Transverse colon (tissue), 4 donors: ENCODE measurements around the gene TMA7B. TPM values are rescaled to one million over a fixed set of nuclear protein-coding genes. Genes with fewer than 3 reads are reported as not detected.
A peak's percentile ranks its signal among the peaks of the same experiment; 100 is the strongest.
"Not testable (repeated sequence)": the region's sequence is repeated elsewhere in the genome, so short reads cannot be mapped to it uniquely, and the experiment has no call there.

Source experiments
- DNase-seq: peaks from one replicate; pipeline ENCODE4 v3.0.0-alpha.2; 2019
- H3K27ac ChIP-seq, 4 donors: fragments of 200-600 bp; sonication (generic); 2 replicates each; pipeline ENCODE4 v1.5.1; 2016 to 2018; ENCODE audit warnings: inconsistent platforms in 4 of 4
- H3K27me3 ChIP-seq: fragments of 200-600 bp; sonication (generic); 2 replicates; pipeline ENCODE4 v1.5.1; 2017; ENCODE audit warnings: inconsistent platforms
- H3K36me3 ChIP-seq, 4 donors: fragments of 200-600 bp; sonication (generic); 2 replicates each; pipeline ENCODE4 v1.5.1; 2017 to 2019; ENCODE audit warnings: inconsistent platforms in 4 of 4
- H3K4me1 ChIP-seq, 4 donors: fragments of 200-600 bp; sonication (generic); 2 replicates each; pipeline ENCODE4 v1.5.1; 2017 to 2020; ENCODE audit warnings: inconsistent platforms in 4 of 4
- H3K4me3 ChIP-seq, 4 donors: fragments of 200-600 bp; sonication (generic); 1 replicate in 1 of 4; 2 replicates in 3 of 4; pipeline versions ENCODE4 v1.5.1 to v1.6.1; 2017 to 2019; ENCODE audit warnings: inconsistent platforms in 4 of 4
- H3K9me3 ChIP-seq, 2 donors: fragments of 200-600 bp; sonication (generic); 2 replicates each; pipeline ENCODE4 v1.5.1; 2017 to 2019; ENCODE audit warnings: inconsistent platforms in 2 of 2
- CTCF ChIP-seq, 5 experiments: fragments of 200-600 bp in 3 of 5; fragments of 450-650 bp in 2 of 5; sonication (generic) in 3 of 5; IDR thresholded peaks; 1 replicate in 2 of 5; 2 replicates in 3 of 5; pipeline ENCODE4 v1.5.1; 2016 to 2017; ENCODE audit warnings: antibody characterized with exemption in 5 of 5, inconsistent platforms in 3 of 5, mild to moderate bottlenecking in 2 of 5, moderate library complexity in 1 of 5
- EP300 ChIP-seq: sonication (generic); formaldehyde crosslinking; IDR thresholded peaks from one replicate; pipeline ENCODE4 v1.6.1; 2017; ENCODE audit warnings: antibody characterized with exemption, low read depth
- POLR2A ChIP-seq: fragments of 450-650 bp; IDR thresholded peaks from one replicate; pipeline ENCODE4 v1.6.1; 2016; ENCODE audit warnings: antibody characterized with exemption, mild to moderate bottlenecking, moderate library complexity
- POLR2AphosphoS5 ChIP-seq, 3 donors: sonication (generic); formaldehyde crosslinking; IDR thresholded peaks; one replicate each; pipeline ENCODE4 v1.6.1; 2016; ENCODE audit warnings: antibody characterized with exemption in 3 of 3
- WGBS, 2 donors: methylation state at CpG; one replicate each; pipeline ENCODE4 v1.1.5; 2018; ENCODE audit warnings: low coverage in 1 of 2; 5-methylcytosine and 5-hydroxymethylcytosine counted together
- in situ Hi-C, 4 donors: fragments of 200-750 bp; cut with MboI; loops; one replicate each; pipeline versions ENCODE4 v1.15.0 to v1.15.1; 2017; ENCODE audit warnings: low sequenced_read_pairs in 3 of 4, low pct_ligation_motif_present in 1 of 4, low pct_unique_long_range_greater_than_20kb in 1 of 4
- intact Hi-C: fragments of 100-400 bp; cut with DNase I; formaldehyde crosslinking; loops from one replicate; pipeline ENCODE4 v1.15.1; 2023; ENCODE audit warnings: low total_unique reads
- total RNA-seq, 4 donors: library from RNA; depleted of rRNA; stranded (reverse); fragments of >200 nt; gene quantifications; one replicate each; pipeline ENCODE4 v1.1.0, GENCODE V29; 2016

Gene TMA7B
- total RNA-seq, 4 donors from 2014 or later: 0.80 TPM; not detected in 3

GRCh38 chr22:39992088-39992826, 32.1 kb downstream of the TMA7B start:
- Histone ChIP-seq H3K27ac (no peak overlapping the region), H3K36me3 (no peaks in the 10 kb centered on the region), H3K4me3 (no peak overlapping the region), H3K27me3 (peaks cover 31% of the 10 kb centered on the region), H3K9me3 (no peaks in the 10 kb centered on the region), H3K4me1 (peaks cover 0 to 24% (median 7%) of the 10 kb centered on the region in 4 donors)
- intact Hi-C loops: no loop called here
- in situ Hi-C loops: no loop called here
- TF ChIP-seq POLR2AphosphoS5 (IDR thresholded peaks at IDR 0.05) (no peak), CTCF (IDR thresholded peaks at IDR 0.05) (no peak), EP300 (no peak), POLR2A (no peak)
- 79 to 89% methylated on average over 3 to 5 of the region's 5 CpGs for WGBS, 2 donors
- no peak for DNase-seq

- peaks cover 31% of the 10 kb centered on the region for H3K27me3 ChIP-seq
- 88 to 92% methylated on average over 5 to 7 of the region's 7 CpGs for WGBS, 2 donors
- DNase-seq, intact Hi-C loops, in situ Hi-C loops, H3K9me3 ChIP-seq, H3K27ac ChIP-seq, H3K4me3 ChIP-seq, H3K36me3 ChIP-seq: not testable (repeated sequence)
- H3K4me1 ChIP-seq: peaks cover 0 to 30% (median 13%) of the 10 kb centered on the region in 4 donors
These were observed 32.7 kb downstream of the TMA7B start for GRCh38 chr22:39992894-39993293.

GRCh38 chr22:39994041-39994565, 33.9 kb downstream of the TMA7B start:
- H3K36me3 ChIP-seq: no peaks in the 10 kb centered on the region
- no peak for DNase-seq
- no peak overlapping the region for H3K27ac ChIP-seq
- 42% methylated on average over 20 of the region's 20 CpGs; no CpG with 5 or more reads in 1 of the 2 donors for whole genome bisulfite sequencing, 2 donors
- TF ChIP-seq EP300 (no peak), CTCF (IDR thresholded peaks at IDR 0.05) (no peak)
- no peaks in the 10 kb centered on the region for H3K9me3 ChIP-seq
- H3K4me3 ChIP-seq: peak overlapping the region in 2 of 4 donors; percentile 57 to 61
- peaks cover 0 to 42% (median 25%) of the 10 kb centered on the region in 4 donors for H3K4me1 ChIP-seq
- peaks cover 31% of the 10 kb centered on the region for H3K27me3 ChIP-seq
- in situ Hi-C loops: no loop called here
- intact Hi-C loops: no loop called here

GRCh38 chr22:39994566-39995392, 34.6 kb downstream of the TMA7B start, which contains the start of gene FAM83F:
TSS of gene FAM83F (plus strand) at chr22:39994954. CDS start at chr22:39995043, 89 bp downstream.
- Histone ChIP-seq H3K27me3 (peaks cover 31% of the 10 kb centered on the region), H3K27ac (peak within 1 kb of the TSS; percentile 81 to 88 (median 86)), H3K36me3 (no peaks in the 10 kb centered on the region), H3K9me3 (no peaks in the 10 kb centered on the region), H3K4me1 (peaks cover 0 to 49% (median 30%) of the 10 kb centered on the region in 4 donors), H3K4me3 (peak within 1 kb of the TSS; percentile 40 to 61 (median 56))
- in situ Hi-C loops: no loop called here
- peak; percentile 74 for DNase-seq
- TF ChIP-seq POLR2AphosphoS5 (IDR thresholded peaks at IDR 0.05) (peak in 2 of 3 donors; percentile 33 to 44), CTCF (IDR thresholded peaks at IDR 0.05) (no peak), EP300 (no peak), POLR2A (peak; percentile 57)
- intact Hi-C loops: no loop called here
- 4% methylated on average over 42 of the region's 115 CpGs; no CpG with 5 or more reads in 1 of the 2 donors for WGBS, 2 donors
